Testis (tissue), 3 donors: Measurements from ENCODE around the gene EP400. TPM values are rescaled to one million over a fixed set of nuclear protein-coding genes. Genes with fewer than 3 reads are reported as not detected.
"Not testable (repeated sequence)": the region's sequence is repeated elsewhere in the genome, so short reads cannot be mapped to it uniquely, and the experiment has no call there.

Experiments
- DNase-seq: peaks from one replicate; pipeline ENCODE4 v3.0.0-alpha.2; 2019
- H3K27ac ChIP-seq, 2 donors: fragments of 200-600 bp; sonication (generic); one replicate each; pipeline ENCODE4 v1.5.1; 2019
- H3K27me3 ChIP-seq: fragments of 200-600 bp; sonication (generic); one replicate; pipeline ENCODE4 v1.5.1; 2019
- H3K36me3 ChIP-seq: fragments of 200-600 bp; sonication (generic); one replicate; pipeline ENCODE4 v1.5.1; 2017; ENCODE audit warnings: low read depth; ENCODE audit errors: missing control alignments
- H3K4me1 ChIP-seq: fragments of 200-600 bp; sonication (generic); one replicate; pipeline ENCODE4 v1.5.1; 2019
- H3K4me3 ChIP-seq, 2 donors: fragments of 200-600 bp; sonication (generic); one replicate each; pipeline ENCODE4 v1.5.1; 2017 to 2019
- H3K9me3 ChIP-seq: fragments of 200-600 bp; sonication (generic); one replicate; pipeline ENCODE4 v1.5.1; 2017
- CTCF ChIP-seq, 3 experiments: fragments of 450-650 bp in 2 of 3; fragments of 200-600 bp in 1 of 3; sonication (generic) in 1 of 3; IDR thresholded peaks; one replicate each; pipeline ENCODE4 v1.5.1; 2016 to 2019; ENCODE audit warnings: antibody characterized with exemption in 3 of 3, mild to moderate bottlenecking in 2 of 3, moderate library complexity in 1 of 3
- POLR2A ChIP-seq: fragments of 450-650 bp; IDR thresholded peaks from one replicate; pipeline ENCODE4 v1.6.1; 2017; ENCODE audit warnings: antibody characterized with exemption, mild to moderate bottlenecking, moderate library complexity
- WGBS, 2 donors: methylation state at CpG; one replicate each; pipeline ENCODE4 v1.1.5; 2018; 5-methylcytosine and 5-hydroxymethylcytosine counted together
- intact Hi-C: fragments of 100-400 bp; cut with DNase I; formaldehyde crosslinking; loops from one replicate; pipeline ENCODE4 v1.15.1; 2023; ENCODE audit warnings: low total_unique reads
- polyA plus RNA-seq: library from polyadenylated mRNA; stranded (reverse); fragments of 350-450 nt; fragmentation: Illumina TruSeq; extraction: RNeasy Lipid Tissue Mini Kit (QIAGEN cat#74804); gene quantifications from one replicate; pipeline ENCODE4 v1.2.3, GENCODE V29; 2014; ENCODE audit warnings: low read depth, low replicate concordance; ENCODE audit not compliant: insufficient read depth
- total RNA-seq, 2 donors: library from RNA; depleted of rRNA; stranded (reverse); fragments of >200 nt; gene quantifications; one replicate each; pipeline ENCODE4 v1.2.3, GENCODE V29; 2016

Gene EP400
- total and polyA plus RNA-seq, 3 donors from 2014 or later: 44.2 to 83.0 (median 69.4) TPM

GRCh38 chr12:131950182-131950913 lies 606 bp downstream of the EP400 start:
- DNase-seq: peak; percentile 25
- Histone ChIP-seq H3K27ac (peak overlapping the region; percentile 59 to 88), H3K9me3 (no peaks in the 10 kb centered on the region), H3K36me3 (no peaks in the 10 kb centered on the region), H3K4me3 (peak overlapping the region; percentile 78 to 99), H3K4me1 (peaks cover 7% of the 10 kb centered on the region), H3K27me3 (no peaks in the 10 kb centered on the region)
- WGBS, 2 donors: 0 to 1% methylated on average over 13 to 66 of the region's 79 CpGs
- intact Hi-C loops: no loop called here
- TF ChIP-seq POLR2A: no peak
- no peak for TF ChIP-seq CTCF (IDR thresholded peaks at IDR 0.05)

- peaks cover 16% of the 10 kb centered on the region for H3K4me1 ChIP-seq
- H3K9me3 ChIP-seq, H3K27me3 ChIP-seq, H3K27ac ChIP-seq, H3K4me3 ChIP-seq, intact Hi-C loops, H3K36me3 ChIP-seq: not testable (repeated sequence)
- WGBS, 2 donors: 92 to 94% methylated on average over 9 of the region's 9 CpGs
- peak; percentile 2 for DNase-seq
These were observed 4.1 kb downstream of the EP400 start for GRCh38 chr12:131953810-131954209.

GRCh38 chr12:131954460-131954859 lies 4.7 kb downstream of the EP400 start:
- peak; percentile 1 for DNase-seq
- H3K9me3 ChIP-seq, H3K27ac ChIP-seq, H3K4me3 ChIP-seq, intact Hi-C loops, H3K36me3 ChIP-seq, H3K27me3 ChIP-seq: not testable (repeated sequence)
- H3K4me1 ChIP-seq: peaks cover 21% of the 10 kb centered on the region
- 90 to 96% methylated on average over 13 of the region's 13 CpGs for WGBS, 2 donors

GRCh38 chr12:131959116-131959515 lies 9.4 kb downstream of the EP400 start:
- peaks cover 25% of the 10 kb centered on the region for H3K4me1 ChIP-seq
- no peaks in the 10 kb centered on the region for H3K27me3 ChIP-seq
- H3K27ac ChIP-seq: no peak overlapping the region
- intact Hi-C loops: no loop called here
- TF ChIP-seq POLR2A (no peak), CTCF (IDR thresholded peaks at IDR 0.05) (no peak)
- H3K9me3 ChIP-seq: no peaks in the 10 kb centered on the region
- DNase-seq: no peak
- 68 to 87% methylated on average over 4 of the region's 4 CpGs for WGBS, 2 donors
- H3K36me3 ChIP-seq: no peaks in the 10 kb centered on the region
- no peak overlapping the region for H3K4me3 ChIP-seq

- H3K27ac ChIP-seq: no peak overlapping the region
- TF ChIP-seq CTCF (IDR thresholded peaks at IDR 0.05): no peak
- TF ChIP-seq POLR2A: no peak
- no peaks in the 10 kb centered on the region for H3K9me3 ChIP-seq
- intact Hi-C loops: no loop called here
- peaks cover 25% of the 10 kb centered on the region for H3K4me1 ChIP-seq
- H3K36me3 ChIP-seq: no peaks in the 10 kb centered on the region
- DNase-seq: peak; percentile 52
- H3K4me3 ChIP-seq: no peak overlapping the region
- no peaks in the 10 kb centered on the region for H3K27me3 ChIP-seq
- 42 to 52% methylated on average over 13 to 16 of the region's 16 CpGs for WGBS, 2 donors
These were observed 10.2 kb downstream of the EP400 start for GRCh38 chr12:131959641-131960589.

GRCh38 chr12:131960590-131961325 lies 11.0 kb downstream of the EP400 start:
- H3K27me3 ChIP-seq, H3K27ac ChIP-seq, H3K9me3 ChIP-seq, H3K4me3 ChIP-seq, intact Hi-C loops, H3K36me3 ChIP-seq, DNase-seq: not testable (repeated sequence)
- peaks cover 25% of the 10 kb centered on the region for H3K4me1 ChIP-seq
- 87 to 91% methylated on average over 8 to 17 of the region's 30 CpGs for WGBS, 2 donors

- intact Hi-C loops, H3K27me3 ChIP-seq, H3K27ac ChIP-seq, H3K9me3 ChIP-seq, DNase-seq, H3K36me3 ChIP-seq, H3K4me3 ChIP-seq: not testable (repeated sequence)
- peaks cover 25% of the 10 kb centered on the region for H3K4me1 ChIP-seq
- WGBS, 2 donors: 100% methylated on average over 1 of the region's 20 CpGs; no CpG with 5 or more reads in 1 of the 2 donors
These were observed 11.6 kb downstream of the EP400 start for GRCh38 chr12:131961328-131961727.
